HG03066 (cell line): Measurements from ENCODE around the gene HDGFL2.

Experiments used
- ATAC-seq: cut with Tn5 transposase; IDR thresholded peaks from one replicate; pipeline ENCODE4 v1.9.1; 2021; ENCODE audit warnings: low read depth; ENCODE audit not compliant: unreplicated experiment

HDGFL2 gene

DNA sequence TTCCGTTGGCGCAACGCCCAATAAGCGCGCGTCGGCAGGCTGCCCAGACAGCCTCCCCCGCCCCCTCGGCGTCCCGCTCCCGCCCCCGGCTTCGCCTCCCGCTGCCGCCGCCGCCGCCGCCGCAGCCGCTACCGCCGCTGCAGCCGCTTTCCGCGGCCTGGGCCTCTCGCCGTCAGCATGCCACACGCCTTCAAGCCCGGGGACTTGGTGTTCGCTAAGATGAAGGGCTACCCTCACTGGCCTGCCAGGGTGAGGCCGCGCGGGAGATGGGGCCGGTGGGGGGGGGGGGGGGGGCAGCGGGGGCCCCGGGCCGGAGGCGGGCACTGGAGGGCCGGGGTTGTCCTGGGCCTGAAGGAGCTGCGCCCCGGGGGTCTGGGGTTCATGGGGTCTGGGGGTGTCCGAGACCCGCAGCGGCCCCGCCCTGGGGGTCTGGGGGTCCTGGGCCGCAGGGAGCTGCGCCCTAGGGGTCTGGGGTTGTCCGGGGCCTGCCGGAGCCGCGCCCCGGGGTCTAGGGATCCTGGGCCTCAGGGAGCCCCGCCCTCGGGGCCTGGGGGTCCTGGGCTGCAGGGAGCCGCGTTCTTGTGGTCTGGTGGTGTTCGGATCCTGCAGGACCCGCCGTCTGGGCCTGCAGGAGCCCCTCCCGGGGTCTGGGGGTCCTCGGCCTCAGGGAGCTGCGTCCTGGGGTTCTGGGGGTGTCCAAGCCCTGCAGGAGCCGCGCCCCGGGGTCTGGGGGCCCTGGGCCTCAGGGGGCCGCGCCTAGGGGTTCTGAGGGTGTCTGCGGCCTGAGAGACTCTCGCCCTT lies at the start of gene HDGFL2:
TSS of gene HDGFL2 (plus strand) at position 124 of the 801 bp plus-strand sequence. CDS start at position 178, 54 bp downstream.
- ATAC-seq, result no peak

DNA sequence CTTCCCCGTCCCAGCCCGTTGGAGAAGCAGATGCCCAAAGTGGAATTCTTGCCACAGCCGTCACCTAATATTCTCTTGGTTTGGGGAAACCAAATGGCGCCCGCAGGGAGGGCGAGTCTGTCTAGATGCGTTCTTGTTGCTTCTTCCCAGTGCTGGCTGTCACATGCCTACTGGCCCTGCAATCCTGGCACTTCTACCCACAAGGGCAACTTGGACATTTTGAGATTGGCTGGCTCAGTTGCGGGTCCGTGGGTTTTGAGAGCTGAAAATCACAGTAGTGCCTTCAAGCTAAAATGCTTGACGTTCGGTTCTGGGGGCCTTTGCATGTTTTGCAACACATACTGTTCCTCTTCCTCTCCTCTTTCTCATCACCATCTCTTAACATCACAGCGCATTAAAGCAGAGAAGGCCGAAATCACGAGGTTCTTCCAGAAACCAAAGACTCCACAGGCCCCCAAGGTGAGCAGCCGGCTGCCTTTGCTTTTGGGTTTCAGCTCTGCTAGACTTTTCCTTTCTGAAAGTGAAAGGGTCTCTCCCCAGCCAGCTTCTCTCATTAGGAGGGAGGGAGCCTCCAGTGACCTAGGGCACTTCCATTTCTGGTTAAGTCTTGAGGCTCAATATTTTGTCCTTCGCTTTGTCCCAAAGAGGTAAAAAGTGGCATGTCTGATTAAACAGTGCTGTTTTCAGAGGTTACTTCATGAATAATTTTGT lies 48.5 kb upstream of the HDGFL2 start:
- no peak for ATAC-seq

DNA sequence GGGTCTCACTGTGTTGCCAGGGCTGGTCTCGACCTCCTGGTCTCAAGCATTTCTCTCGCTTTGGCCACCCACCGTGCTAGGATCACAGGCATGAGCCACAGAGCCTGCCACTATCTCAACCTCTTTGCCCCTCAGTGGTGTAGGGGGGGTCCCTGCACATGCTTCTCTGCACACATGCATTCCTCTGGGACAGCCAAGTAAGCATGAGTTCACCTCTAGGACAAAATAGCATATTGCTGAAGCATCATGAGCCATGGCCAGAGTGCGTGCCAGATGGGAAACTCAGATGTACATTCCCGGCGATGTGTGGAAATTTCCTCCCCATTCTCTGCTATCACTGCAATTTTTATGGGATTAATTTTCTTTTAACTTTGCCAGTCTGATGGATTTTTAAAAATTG lies 46.6 kb upstream of the HDGFL2 start:
- ATAC-seq, result no peak

DNA sequence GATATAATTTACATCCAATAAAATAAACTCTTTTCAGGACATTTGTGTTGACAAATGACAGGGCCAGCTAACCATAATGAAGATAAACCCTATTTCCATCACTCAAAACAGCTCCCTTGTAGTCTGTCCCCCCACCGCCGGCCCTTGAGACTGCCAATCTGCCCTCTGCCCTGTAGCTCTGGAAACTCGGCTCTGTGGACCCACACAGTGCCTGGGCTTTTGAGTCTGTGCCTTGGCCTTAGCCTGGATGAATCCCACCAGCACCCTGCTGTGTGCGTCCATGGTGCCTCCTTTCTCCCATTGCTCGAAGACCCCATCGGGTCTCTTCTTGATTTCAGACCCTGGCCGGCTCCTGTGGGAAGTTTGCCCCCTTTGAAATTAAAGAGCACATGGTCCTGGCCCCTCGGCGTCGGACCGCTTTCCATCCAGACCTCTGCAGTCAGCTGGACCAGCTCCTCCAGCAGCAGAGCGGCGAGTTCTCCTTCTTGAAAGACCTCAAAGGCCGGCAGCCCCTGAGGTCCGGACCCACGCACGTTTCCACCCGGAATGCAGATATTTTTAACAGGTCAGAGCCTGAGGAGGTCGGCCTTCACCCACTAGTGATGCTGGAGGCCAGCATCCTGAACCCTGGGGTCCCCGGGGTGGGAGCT lies 43.6 kb upstream of the HDGFL2 start:
- ATAC-seq, result no peak

DNA sequence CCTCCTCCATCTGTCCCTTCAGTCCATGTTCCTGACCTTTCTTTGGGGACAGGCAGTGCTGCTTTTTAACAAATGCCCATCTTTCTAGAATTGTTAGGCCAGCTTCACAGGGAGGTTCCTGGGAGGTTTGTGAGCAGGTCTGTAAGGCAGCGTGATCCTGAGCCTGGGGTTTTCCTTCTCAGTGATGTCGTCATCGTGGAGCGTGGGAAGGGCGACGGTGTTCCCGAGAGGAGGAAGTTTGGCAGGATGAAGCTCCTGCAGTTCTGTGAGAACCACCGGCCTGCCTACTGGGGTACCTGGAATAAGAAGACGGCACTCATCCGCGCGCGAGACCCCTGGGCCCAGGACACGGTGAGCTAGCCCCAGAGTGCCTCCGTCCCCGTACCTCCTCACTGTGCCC lies 42.8 kb upstream of the HDGFL2 start:
- no peak for ATAC-seq

DNA sequence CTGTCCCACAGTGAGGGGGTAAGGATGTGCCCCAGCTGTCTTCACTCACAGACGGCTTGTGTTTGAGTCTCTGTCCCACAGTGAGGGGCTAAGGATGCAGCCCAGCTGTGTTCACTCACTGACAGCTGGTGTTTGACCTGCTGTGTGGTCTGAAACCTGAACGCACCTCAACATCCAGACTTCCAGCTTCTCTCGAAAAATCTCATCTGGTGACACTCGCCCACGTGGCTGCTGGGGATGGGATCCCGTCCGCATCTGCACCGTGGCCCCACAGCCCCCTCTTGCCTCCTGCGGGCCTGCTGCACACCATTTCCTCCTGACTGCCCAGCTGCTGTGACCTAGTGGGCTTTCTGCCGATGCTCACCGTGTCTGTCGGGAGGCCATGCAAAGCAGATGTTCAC lies 42.3 kb upstream of the HDGFL2 start:
- ATAC-seq, result no peak

DNA sequence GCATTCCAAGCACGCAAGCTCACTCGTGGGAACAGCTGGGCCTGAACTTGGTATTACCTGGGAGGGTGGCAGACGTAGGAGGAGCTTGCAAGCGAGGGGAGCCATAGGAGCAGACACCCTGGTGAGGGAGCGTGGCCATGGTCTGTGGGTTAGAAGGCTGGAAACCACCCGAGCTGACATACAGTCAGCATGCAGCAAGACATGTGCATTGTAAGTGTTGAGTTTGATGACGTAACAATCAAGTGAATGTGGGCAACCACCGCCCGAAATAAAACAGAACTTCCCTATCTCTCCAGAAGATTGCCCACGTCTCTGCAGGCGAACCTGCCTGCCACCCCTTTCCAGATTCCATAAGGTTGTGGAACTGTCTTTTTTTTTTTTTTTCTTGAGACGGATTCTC lies 41.3 kb upstream of the HDGFL2 start:
- ATAC-seq, result no peak

DNA sequence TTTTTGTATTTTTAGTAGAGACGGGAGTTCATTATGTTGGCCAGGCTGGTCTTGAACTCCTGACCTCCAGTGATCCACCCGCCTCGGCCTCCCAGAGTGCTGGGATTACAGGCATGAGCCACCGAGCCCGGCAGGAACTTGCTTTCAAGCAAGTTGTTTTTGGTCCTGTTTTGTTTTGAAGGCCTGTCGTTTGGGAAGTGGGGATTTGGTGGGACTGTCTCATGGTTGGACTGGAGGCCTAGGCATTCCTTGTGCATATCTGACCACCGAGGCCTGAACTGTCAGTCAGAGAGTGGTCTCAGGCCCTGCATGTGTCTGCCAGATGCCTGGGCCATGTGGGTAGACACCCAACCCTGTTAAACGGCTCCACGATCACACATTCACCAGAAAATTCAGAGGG lies 40.8 kb upstream of the HDGFL2 start:
- no peak for ATAC-seq

DNA sequence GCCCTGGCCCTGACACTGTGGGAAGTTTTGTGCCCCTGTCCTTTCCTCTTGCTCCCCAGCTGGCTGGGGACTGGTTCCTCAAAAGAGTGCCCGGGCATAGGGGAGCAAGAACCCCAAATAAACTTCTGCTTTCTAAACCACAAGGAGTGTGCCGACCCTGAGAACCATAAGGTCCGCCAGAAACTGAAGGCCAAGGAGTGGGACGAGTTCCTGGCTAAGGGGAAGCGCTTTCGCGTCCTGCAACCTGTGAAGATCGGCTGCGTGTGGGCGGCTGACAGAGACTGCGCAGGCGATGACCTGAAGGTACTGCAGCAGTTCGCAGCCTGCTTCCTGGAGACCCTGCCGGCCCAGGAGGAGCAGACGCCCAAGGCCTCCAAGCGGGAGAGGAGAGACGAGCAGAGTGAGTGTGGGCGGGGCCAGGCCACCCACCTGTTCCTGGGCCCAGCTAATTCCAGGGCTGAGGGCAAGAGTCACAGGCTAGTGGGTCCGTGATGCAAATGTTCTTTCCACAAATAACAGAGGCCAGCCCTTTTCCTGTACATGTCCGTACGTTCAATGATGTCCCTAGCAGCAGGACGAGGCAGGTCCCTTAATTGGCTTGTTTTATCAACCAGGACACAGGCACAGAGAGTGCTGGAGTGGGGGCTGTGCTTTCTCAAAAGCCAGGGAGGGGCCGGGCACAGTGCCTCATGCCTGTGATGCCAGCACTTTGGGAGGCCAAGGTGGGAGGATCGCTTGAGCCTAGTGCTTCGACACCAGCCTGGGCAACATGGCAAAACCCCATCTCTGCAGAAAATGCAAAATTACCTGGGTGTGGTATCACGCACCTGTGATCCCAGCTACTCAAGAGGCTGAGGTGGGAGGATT lies 40.1 kb upstream of the HDGFL2 start:
- ATAC-seq, result no peak

DNA sequence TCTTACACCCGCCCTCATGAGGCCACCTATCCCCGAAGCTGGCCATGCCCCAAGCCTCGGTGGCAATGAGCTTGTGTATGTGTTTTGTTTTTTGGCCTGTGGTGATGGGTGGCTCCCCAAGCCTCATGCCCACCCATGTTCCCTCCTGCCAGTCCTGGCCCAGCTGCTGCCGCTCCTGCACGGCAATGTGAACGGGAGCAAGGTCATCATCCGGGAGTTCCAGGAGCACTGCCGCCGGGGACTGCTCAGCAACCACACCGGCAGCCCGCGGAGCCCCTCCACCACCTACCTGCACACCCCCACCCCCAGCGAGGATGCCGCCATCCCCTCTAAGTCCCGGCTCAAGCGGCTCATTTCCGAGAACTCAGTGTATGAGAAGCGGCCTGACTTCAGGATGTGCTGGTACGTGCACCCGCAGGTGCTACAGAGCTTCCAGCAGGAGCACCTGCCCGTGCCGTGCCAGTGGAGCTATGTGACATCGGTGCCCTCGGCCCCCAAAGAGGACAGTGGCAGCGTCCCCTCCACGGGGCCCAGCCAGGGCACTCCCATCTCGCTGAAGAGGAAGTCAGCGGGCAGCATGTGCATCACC lies 39.1 kb upstream of the HDGFL2 start:
- ATAC-seq, result no peak

DNA sequence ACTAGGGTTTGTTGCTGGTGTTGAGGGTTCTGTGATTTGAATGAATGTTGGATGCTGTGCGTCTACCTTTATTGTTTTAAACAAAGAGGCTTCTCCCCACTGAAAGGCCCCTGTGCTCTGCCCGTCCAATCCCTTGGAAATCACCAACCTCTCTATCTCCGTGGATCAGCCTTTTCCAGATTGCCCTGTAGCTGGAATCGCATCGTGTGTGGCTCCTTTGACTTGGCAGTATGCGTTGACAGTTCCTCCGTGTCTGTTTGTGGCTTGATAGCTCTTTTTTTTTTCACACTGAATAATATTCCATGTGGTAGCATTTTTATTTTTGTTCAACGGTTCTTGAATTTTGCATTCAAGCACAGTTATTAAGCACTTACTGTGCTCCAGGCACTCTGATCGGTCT lies 37.7 kb upstream of the HDGFL2 start:
- ATAC-seq, result no peak

DNA sequence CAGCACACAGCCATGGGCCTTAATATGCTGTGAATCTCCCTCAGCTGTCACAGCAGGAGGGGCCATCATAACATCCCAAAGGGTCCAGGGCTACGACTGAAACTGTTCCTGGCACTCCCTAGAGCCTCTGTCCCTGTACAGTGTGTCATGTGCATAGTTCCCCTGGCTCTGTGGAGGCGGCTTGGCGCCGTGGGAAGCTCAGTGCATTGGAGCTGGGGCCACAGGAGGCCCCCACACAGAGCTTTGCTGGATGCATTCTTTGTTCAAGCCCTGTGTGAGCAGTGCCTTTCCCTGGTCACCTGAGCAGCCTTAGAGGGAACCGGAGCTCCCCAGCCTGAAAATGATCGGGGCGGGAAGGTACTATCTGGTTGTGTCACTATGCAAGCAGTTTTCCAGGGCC lies 35.9 kb upstream of the HDGFL2 start:
- no peak for ATAC-seq

DNA sequence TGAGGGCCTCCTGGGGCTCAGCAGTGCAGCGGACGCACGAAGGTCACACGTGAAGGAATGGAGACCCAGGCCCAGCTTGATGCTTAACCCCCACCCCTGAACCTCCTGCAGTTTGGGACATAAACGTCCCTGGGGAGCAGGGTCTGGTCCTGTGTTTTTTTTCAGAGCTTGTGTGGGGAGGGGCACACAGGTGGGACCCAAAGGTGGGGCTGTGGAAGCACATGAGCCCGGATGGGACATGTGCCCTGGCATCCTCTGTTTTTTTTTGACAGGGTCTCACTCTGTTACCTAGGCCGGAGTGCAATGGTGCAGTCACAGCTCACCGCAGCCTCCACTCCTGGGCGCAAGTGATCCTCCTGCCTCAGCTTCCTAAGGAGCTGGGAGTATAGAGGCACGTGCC lies 35.0 kb upstream of the HDGFL2 start:
- ATAC-seq, result no peak

DNA sequence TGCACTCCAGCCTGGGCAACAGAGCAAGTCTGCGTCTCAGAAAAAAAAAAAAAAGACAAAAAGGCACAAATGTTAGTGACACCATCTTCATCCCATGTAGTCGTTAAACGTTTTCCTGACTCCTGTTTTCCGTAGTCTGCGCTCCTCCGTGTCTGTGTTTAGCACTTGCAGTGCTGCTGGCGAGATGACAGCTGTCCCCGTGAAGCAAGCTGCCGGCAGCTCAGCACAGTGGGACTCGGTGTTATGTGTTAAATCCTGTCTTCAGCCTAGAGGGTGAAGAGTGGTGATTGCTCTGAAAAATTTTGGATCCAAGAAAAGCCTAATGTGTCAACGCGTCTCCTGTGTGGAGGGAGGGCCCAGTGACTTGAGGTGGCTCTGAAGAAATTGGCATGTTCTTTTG lies 32.9 kb upstream of the HDGFL2 start:
- no peak for ATAC-seq

DNA sequence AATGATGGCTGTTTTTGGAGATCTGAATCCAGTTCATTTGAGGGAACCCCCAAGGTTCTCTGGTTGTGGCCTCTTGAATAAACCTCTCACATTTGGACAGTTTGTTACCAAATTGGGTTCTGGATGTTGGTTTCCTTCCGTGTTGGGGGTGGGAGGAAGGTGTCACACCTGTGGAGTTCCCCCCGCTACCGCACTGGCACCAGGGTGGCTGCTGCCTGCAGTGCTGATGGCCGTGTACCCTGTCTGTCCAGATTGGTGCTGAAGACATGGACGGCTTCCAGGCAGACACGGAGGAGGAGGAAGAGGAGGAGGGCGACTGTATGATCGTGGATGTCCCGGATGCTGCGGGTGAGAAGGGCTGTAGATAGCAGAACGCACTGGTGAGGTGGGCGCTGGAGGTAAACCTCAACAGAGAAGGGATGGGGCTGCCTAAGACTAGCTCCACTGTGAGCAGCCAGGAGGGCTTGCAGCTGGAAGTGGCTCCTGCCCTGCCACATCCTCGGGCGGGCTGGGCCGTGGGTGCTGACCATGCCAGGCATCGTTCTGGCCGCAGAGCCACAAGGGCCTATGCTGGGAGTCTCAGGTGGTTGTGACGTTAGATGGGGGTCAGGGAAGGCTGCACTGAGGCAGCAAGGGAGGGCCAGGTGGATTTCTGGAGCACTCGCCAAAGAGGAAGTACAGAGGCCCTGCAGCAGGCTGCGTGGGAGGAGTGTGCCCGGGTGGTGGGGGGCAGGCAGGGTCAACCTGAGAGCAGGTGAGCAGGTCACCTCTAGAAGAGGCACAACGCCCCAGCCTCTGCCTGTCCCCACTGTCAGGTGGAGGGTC lies 29.9 kb upstream of the HDGFL2 start:
- no peak for ATAC-seq

DNA sequence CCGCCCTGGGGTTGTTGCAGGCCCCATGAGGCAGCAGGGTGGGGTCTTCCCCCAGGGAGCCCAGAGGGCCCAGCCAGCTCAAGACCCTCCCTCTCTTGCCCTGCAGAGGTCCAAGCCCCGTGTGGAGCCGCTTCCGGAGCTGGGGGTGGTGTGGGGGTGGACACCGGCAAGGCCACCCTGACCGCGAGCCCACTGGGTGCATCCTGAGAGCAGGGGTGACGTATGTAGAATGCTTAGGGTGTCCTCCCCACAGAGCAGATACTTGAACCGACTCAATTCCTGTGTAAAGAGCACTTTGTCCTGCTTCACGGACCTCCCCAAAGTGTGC lies 29.3 kb upstream of the HDGFL2 start:
- ATAC-seq, result no peak

DNA sequence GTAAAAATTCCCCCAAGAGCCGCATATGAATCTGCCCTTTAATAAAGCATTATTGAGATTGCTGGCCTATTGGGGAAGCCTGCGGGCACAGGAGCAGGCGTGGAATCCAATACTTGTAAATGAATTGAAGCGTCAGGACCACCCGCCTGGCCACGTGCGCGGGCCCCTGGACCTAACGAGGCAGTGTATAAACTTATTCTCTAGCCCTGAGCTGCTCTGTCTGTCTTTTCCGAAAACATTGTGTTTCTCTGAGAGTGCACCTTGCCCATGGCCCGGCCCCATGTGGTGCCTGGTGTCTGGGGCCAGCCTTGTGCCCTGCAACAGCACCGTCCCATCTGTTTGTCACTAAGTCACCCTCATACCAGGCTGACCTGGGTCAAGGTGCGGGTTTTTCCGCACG lies 28.9 kb upstream of the HDGFL2 start:
- ATAC-seq, result no peak

DNA sequence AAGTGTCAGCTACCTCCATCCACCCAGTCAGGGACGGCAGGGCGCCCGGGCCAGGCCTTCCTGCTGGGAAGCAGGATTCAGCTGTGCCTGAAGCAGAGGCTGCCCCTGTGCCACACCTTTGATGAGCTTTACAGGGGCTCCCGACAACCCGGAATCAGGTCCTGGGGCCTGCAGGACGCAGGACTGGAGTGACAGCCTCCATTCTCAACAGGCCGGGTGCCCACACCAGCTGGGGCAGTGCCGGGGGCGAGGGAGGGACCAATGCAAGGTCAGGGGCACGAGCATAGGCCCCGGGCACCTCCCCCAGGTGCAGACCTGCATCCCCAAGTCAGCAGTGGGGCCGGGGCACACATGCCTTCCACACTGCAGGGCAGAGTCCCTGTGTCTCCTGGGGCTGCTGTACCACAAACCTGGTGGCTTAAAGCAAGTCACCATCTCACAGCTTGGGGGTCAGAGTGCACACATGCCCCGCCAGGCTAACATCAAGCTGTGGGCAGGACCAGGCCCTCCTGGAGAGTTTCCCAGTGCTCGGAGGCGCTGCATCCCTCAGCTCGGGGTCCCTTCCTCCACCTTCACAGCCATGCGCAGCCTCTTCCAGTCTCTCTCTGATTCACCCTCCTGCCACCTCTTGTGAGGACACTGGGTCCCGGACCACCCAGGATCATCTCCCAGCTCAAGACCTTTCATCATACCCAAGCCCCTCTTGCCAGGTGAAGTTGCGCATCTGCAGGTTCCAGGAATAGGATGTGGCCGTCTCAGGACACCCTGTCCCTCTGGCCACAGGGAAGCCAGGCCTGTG lies 27.9 kb upstream of the HDGFL2 start:
- no peak for ATAC-seq
